HG03558 (cell line): ENCODE measurements around the gene ZNF281.
"Not testable (repeated sequence)": the region's sequence is repeated elsewhere in the genome, so short reads cannot be mapped to it uniquely, and the experiment has no call there.

Experiments
- ATAC-seq: cut with Tn5 transposase; IDR thresholded peaks from one replicate; pipeline ENCODE4 v1.9.1; 2021; ENCODE audit warnings: moderate number of reproducible peaks; ENCODE audit not compliant: unreplicated experiment; ENCODE audit errors: extremely low read depth

Gene ZNF281

DNA sequence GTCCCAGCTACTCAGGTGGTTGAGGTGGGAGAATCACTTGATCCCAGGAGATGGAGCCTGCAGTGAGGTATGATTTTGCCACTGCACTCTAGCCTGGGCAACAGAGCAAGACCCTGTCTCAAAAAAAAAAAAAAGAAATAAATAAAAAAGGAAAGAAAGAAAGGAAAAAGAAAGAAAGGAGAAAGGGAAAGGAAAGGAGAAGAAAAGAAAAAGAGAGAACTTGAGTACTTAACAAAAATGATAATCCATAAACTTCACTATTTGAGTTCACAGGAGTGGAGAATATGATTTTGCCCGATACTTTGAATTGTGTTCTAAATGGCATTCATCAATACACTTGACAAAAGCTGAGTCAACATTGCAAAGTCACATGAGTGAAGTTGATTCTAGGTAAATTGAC, 23.8 kb upstream of the ZNF281 start:
- ATAC-seq, result no peak

DNA sequence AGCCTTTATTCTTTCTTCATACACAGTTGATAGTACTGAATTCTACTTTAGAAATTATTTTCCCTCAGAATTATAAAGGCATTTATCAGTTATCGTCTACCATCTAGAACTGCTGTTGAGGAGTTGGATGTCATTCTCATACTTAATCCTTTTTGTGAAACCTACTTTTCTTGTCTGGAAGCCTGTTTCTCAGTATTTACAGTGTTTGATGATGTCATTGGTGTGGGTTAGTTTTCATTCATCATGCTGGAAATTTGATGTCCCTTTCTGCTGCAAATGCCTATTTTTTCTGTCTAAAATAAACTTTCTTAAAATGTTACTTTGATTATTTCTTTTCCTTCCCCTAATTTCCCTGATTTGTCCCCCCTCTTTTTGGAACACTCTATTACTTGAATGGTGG, 22.8 kb upstream of the ZNF281 start:
- ATAC-seq, result no peak

DNA sequence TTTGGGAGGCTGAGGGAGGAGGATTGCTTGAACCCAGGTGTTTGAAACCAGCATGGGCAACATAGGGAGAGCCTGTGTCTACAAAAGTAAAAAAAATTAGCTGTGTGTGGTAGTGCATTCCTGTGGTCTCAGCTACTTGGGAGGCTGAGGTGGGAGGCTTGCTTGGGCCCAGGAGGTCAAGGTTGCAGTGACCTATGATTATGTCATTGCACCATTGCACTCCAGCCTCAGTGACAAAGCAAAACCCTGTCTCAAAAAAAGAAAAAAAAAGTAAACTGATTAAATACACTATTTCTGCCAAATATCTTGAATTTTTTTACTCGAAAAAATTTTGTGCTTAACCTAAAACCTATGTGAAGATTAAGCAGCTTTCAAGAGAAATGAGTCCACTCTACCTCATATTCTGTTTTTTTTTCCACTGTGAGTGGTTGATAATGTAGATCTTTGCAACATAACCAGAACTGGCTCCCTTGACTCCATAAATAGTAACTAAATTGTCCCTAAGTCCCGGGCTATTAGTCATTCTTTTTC, 19.4 kb upstream of the ZNF281 start:
- no peak for ATAC-seq

DNA sequence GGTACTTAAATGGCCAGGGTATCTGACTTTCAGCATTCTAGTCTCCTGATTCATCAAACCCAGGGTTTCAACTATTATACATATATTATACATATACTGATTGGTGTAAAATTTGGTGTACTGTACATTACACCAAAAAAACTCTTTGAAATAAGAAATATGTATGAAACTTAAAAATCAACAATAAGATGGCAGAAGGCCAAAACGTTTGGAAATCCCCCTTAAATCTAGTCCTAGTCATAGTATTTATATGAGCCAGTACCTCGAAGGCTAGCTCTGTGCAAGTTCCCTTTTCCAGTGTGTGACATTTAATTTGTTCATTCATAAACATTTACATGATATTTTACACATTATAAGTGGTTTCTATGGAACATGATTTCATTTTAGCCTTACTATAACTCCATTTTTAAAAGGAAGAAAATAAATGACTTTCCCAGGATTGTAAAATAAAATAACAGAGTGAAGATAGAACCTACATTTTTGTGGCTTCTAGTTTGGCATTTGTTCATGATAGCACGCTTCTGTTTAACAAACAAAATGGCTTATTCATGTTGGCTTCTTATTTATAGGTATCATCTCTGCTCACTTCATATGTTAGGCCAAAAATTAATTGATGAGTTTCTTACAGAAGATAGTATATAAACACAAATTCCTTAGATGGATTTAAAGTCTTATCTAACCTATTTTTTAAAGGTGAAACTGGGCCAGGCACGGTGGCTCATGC, 18.8 kb upstream of the ZNF281 start:
- ATAC-seq, result no peak

DNA sequence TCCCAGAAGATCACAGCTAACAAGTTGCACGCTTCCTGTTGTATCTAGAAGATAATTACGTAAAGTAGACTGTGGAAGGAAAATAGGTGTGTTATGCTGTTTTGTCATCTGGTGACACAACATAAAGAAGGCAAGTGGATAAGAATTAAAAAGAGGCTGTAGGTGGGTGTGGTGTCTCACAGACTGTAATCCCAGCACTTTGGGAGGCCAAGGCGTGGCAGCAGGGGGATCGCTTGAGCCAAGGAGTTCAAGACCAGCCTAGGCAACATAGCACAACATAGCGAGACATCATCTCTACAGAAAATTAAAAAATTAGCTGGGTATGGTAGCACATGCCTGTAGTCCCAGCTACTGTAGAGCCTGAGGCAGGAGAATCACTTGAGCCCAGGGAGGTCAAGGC, 17.9 kb upstream of the ZNF281 start:
- ATAC-seq, result no peak

DNA sequence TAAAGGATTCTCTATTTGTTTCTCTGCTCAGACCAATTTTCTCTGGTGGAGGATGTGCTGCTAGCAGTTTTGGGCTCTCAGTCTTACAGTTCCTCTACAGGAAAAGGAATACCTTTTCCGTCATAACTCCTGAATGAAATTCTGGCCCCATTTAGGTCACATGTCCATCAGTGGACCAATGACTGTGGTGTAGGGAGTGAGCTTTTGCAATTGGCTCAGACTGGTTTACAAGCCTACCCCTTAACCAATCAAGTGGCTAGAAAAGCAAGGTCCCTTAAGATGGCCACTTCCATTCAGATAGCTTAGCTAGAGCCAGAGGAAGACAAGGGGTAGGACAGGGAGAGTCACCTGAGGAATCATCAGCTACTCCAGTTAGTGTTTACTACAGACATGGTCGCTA, 16.4 kb upstream of the ZNF281 start:
- ATAC-seq, result no peak

GRCh38 chr1:200423235-200423634, 13.4 kb upstream of the ZNF281 start:
- ATAC-seq, result no peak

DNA sequence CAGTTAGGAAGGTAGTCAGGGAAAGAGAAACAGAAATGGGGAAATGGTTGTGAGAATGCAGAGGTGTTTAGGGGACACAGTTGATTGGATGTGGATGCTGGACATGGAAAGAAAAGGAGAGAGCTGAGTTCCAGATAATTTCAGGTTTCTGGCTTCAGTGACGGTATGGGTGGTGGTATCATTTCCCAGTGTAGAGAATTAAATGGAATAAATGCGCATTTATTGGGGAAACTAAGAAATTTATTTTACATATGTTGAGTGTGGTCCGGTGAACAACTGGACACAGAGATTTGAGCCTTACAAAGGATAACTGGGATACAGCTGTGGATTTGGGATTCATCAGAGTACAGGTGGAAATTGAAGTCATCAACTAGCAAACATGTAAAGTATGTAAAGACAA, 12.4 kb upstream of the ZNF281 start:
- no peak for ATAC-seq

- peak; percentile 58 for ATAC-seq
Measured at GRCh38 chr1:200415789-200416593, 6.2 kb upstream of the ZNF281 start.

GRCh38 chr1:200415227-200415626, 5.4 kb upstream of the ZNF281 start:
- ATAC-seq, result peak; percentile 42

- no peak for ATAC-seq
Measured at GRCh38 chr1:200414657-200415056, 4.8 kb upstream of the ZNF281 start.

DNA sequence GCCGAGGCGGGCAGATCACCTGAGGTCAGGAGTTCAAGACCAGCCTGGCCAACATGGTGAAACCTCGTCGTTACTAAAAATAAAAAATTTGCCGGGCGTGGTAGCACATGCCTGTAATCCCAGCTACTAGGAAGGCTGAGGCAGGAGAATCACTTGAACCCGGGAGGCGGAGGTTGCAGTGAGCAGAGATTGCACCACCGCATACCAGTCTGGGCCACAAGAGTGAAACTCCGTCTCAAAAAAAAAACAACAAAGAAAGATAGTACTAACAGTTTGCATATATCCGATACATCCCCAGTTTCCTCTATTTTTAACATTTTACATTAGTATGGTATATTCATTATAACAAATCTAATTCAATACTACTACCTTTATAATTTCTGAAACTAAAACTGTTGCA, 3.9 kb upstream of the ZNF281 start:
- ATAC-seq, result not testable (repeated sequence)

GRCh38 chr1:200411406-200412257, 1.8 kb upstream of the ZNF281 start:
- ATAC-seq, result no peak

GRCh38 chr1:200410566-200410878, 686 bp upstream of the ZNF281 start:
- ATAC-seq, result no peak

DNA sequence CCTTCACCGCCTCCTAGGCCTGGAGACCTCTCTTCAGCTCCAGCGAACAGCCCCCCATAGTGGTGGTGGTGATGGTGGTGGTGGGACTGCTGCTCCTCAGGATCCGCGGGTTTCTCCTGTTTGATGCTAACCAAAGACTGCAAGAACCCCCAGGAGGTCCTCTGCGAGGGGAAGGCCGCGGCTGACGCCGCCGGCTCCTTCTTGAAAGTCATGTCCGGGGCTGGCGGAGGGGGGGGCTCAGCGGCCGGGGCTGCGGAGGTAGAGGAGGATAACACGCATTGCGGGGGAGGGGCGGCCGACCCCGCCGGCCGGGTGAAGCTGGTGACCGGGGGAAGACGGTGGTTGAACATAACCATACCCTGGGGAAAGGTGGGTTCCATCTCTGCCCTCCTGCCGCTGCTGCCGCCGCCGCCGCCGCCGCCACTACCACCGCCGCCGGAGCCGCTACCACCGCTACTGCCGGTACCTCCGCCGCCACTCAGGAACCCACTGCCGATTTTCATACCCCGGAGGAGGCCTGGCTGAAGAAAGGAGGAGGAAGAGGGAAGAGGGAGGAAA, 554 bp downstream of the ZNF281 start:
- no peak for ATAC-seq

DNA sequence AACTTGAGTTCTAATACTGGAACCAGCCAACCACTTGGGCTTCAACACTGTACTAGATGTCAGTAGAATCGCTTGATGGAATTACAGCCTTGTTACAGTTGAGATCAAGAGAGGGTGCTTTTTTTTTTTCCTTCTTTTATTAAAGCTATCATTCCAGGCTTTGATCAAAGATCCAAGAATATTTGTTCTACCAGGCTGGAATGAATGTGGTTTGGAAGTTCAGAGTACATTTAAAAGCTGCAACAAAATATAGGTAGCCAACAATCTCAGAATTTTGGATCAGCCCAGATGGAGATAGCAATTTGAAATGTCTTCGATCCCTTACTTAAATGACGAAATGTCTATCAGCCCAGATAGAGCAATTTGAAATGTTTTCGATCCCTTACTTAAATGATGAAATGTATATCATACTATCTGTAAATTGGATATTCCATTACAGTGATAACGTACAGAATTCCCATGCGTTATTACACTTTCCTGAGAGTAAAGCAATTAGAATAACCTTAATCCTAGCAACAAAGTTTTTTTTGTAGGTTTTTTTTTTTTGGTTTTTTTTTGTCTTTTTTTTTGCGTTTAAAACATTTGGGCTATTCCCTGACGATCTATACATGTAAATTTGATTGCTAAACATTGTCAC, 3.6 kb downstream of the ZNF281 start:
- ATAC-seq, result no peak

DNA sequence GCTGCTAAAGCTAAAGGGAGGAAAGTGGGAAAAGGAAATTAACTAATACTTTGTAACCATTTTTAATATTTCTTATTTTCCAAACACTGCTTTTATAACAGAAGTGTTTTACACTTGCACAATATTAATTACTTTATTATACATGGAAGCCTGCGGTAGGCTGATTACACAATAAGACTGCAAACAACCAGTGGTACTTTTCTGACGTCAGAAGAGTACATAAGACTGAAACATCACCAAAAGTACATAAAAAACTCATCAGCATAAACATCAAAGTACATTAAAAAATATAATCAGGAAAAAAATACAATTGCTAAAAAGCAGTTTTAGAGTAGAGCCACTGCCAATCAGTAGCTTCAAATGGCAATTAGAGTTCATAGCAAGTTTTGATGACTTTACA, 4.6 kb downstream of the ZNF281 start:
- ATAC-seq, result no peak

GRCh38 chr1:200401708-200402107, 8.1 kb downstream of the ZNF281 start:
- no peak for ATAC-seq

- no peak for ATAC-seq
Measured at GRCh38 chr1:200401263-200401662, 8.6 kb downstream of the ZNF281 start.

DNA sequence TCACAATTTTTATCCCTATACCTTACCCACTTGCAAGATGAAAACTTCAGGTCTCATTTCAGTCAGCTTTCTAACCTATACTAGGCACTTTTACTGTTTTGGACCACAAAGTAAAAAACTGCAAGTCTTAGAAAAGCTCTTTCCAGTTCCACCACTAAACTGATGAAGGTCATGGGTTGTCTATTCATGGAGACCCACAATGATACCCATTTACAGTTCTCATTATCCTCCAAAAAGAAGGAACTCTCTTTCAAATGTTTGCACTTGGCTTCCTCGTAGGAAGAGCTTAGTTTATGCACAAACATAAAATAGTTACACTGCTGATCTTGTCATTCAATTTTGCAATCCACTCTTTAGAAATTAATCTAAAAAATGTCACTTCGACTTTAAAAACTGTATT, 9.3 kb downstream of the ZNF281 start:
- no peak for ATAC-seq
